GM19452 (cell line): ENCODE data around the gene ZSCAN20.

Source experiments
- ATAC-seq: cut with Tn5 transposase; IDR thresholded peaks from one replicate; pipeline ENCODE4 v1.9.1; 2021; ENCODE audit not compliant: unreplicated experiment

Gene ZSCAN20

GRCh38 chr1:33524586-33524985, 52.1 kb downstream of the ZSCAN20 start:
- no peak for ATAC-seq

DNA sequence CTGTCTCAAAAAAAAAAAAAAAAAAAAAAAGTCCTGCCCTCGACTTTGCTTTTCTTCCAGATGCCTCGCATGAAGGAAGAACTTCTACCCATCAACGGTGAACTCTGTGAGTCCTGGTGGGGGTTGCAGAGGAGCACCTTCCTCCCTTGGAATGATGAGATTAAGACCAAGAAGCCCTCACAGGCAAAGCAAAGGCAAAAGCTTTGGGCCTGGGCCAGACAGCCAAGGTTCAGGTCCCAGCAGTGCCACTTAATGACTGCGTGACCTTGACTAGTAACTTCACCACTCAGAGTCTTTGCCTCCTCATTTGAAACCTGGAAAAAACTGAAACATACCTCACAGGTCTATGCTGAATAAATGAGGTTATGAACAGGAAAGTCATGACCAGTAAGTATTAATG, 55.5 kb downstream of the ZSCAN20 start:
- ATAC-seq: no peak

GRCh38 chr1:33529957-33530356, 57.5 kb downstream of the ZSCAN20 start:
- no peak for ATAC-seq

DNA sequence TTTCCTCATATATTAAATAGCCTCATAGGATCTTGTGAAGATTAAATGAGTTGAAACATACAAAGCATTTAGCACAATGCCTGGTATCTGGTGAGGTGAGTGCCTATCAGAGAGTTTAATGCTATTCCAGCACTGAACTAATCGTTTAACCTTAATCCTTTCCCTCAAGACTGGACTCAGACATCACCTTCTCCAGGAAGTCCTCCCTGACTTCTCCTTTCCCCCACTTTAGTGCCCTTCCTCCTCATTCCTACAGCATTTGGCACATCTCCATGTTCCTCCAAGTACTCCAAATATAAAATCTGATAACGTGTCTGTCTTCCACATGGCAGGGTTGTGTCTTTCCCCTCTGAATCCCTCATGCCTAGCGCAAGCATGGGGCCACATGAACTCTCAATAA, 59.8 kb downstream of the ZSCAN20 start:
- no peak for ATAC-seq

DNA sequence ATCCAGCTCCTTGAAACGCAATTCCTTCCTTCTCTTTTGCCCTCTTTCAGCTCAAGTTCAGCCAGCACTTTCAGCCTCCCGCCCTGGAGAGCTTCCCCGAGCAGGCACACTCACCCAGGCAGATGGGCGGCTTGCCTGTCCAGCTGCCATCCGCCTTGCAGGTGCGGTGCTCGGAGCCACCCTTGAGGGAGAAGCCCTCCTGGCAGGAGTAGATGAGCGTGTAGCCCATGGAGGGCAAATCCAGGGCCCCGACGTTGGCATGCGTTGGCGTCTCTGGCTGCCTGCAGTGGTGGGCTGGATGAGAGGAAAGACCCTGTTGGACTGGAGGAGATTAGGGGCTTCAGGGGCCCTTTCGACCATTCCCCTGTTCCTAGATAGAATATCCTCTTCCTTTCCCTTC, 60.5 kb downstream of the ZSCAN20 start:
- ATAC-seq: no peak

GRCh38 chr1:33535334-33535733, 62.9 kb downstream of the ZSCAN20 start:
- ATAC-seq: no peak

DNA sequence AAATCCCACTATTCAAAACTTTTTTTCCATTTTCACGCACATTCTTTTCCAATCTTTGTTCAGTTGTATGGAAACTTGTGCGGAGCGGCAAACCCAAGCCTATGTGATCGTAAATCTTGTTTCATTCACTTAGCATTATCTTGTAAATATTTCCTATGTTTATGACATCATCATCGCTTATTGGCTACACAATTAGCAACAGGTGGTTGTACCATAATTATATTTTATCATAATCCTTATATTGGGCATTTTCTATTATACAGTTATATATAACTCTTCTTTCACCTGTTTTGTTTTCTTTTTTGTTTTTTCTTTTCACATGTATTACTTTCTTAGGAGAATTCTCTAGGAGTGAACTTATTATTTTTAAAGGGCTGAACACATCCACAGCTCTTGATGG, 65.4 kb downstream of the ZSCAN20 start:
- ATAC-seq: no peak

DNA sequence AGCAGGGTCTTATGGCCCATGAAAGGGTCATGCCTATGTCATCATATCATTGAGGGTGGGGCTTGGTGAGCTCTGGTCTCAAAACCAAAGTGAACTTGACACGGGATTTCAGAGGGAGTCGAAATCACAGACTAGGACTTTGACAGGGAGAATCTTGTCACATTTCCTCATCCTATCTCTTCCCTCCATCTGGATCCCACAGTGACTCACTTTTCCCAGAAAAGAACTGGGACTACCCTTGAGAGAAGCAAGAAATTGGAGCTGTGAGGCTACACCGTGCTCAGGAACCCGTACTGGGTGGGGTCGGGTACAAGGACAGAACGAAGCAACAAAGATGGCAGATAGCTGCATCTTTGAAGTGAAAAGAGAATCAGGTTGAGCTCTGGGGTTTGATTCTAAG, 69.5 kb downstream of the ZSCAN20 start:
- ATAC-seq: no peak
